ENCODE measurements around the gene KAT5.

DNA sequence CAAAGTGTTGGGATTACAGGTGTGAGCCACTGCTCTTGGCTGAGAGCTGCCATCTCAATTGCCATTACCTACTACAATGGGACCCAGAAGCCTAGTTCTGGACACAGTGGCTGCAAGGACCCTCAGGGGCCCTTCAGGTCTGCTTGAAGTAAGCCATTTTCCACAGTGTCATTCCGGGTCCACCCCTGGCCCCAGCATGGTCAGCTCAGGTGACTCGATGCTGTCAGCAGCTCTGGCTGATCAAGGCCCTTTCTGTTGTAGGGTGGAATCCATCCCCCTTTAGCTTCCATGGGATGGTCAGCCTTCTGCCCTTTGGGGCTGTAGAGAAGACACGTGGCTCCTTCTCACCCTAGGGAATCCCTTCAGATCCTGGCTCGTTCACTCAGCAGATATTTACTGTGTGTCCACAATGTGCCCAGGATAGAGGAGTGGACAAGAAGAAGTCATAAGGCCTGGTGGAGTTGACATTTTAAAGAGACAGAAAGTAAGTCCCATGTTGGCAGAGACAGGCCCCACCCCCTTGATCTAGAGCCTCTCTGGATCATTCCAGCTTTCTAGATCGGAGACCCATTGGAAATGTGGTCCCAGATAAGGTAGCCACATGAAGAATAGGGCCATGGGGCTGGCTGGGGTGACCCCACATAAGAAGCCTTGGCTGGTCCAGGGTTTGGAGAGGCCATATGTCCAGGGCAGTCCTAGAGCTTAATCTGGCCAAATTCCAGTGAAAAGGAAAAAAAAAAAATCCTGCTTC is 15.1 kb upstream of the KAT5 start:
- TF ChIP-seq, protein P1, sequence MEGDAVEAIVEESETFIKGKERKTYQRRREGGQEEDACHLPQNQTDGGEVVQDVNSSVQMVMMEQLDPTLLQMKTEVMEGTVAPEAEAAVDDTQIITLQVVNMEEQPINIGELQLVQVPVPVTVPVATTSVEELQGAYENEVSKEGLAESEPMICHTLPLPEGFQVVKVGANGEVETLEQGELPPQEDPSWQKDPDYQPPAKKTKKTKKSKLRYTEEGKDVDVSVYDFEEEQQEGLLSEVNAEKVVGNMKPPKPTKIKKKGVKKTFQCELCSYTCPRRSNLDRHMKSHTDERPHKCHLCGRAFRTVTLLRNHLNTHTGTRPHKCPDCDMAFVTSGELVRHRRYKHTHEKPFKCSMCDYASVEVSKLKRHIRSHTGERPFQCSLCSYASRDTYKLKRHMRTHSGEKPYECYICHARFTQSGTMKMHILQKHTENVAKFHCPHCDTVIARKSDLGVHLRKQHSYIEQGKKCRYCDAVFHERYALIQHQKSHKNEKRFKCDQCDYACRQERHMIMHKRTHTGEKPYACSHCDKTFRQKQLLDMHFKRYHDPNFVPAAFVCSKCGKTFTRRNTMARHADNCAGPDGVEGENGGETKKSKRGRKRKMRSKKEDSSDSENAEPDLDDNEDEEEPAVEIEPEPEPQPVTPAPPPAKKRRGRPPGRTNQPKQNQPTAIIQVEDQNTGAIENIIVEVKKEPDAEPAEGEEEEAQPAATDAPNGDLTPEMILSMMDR (IDR thresholded peaks at IDR 0.05; ENCODE audit: low read depth, low read length): no peak
- no peak for TF ChIP-seq EZH2phosphoT487 (IDR thresholded peaks at IDR 0.05; ENCODE audit: low read depth)
